Measurements from ENCODE around the gene PAWR. TPM values are rescaled to one million over a fixed set of nuclear protein-coding genes. Genes with fewer than 3 reads are reported as not detected.

PAWR gene
- total RNA-seq, 4 donors from 2014 or later: 0.51 to 1.4 (median 0.72) TPM

GRCh38 chr12:79662046-79662811 lies 28.5 kb downstream of the PAWR start:
- H3K27me3 ChIP-seq: no peaks in the 10 kb centered on the region
- intact Hi-C loops (cut with DNase I; ENCODE audit: low total_unique reads) (no loop called here), in situ Hi-C loops (cut with MboI; ENCODE audit: low sequenced_read_pairs in 4 of 4) (no loop called here)
- H3K4me3 ChIP-seq: no peak overlapping the region
- no peaks in the 10 kb centered on the region for H3K9me3 ChIP-seq
- TF ChIP-seq POLR2A (IDR thresholded peaks at IDR 0.05): no peak
- TF ChIP-seq, protein P1, sequence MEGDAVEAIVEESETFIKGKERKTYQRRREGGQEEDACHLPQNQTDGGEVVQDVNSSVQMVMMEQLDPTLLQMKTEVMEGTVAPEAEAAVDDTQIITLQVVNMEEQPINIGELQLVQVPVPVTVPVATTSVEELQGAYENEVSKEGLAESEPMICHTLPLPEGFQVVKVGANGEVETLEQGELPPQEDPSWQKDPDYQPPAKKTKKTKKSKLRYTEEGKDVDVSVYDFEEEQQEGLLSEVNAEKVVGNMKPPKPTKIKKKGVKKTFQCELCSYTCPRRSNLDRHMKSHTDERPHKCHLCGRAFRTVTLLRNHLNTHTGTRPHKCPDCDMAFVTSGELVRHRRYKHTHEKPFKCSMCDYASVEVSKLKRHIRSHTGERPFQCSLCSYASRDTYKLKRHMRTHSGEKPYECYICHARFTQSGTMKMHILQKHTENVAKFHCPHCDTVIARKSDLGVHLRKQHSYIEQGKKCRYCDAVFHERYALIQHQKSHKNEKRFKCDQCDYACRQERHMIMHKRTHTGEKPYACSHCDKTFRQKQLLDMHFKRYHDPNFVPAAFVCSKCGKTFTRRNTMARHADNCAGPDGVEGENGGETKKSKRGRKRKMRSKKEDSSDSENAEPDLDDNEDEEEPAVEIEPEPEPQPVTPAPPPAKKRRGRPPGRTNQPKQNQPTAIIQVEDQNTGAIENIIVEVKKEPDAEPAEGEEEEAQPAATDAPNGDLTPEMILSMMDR (IDR thresholded peaks at IDR 0.05 in 4 of 5, conservative IDR thresholded peaks at IDR 0.05 in 1 of 5): no peak
- H3K4me1 ChIP-seq: no peaks in the 10 kb centered on the region
- H3K27ac ChIP-seq: no peak overlapping the region
- DNase-seq (no peak), ATAC-seq (no peak)
- no peaks in the 10 kb centered on the region for H3K36me3 ChIP-seq

- TF ChIP-seq POLR2A (IDR thresholded peaks at IDR 0.05): no peak
- TF ChIP-seq, protein P1 (IDR thresholded peaks at IDR 0.05 in 4 of 5, conservative IDR thresholded peaks at IDR 0.05 in 1 of 5): no peak
- H3K27ac ChIP-seq: no peak overlapping the region
- DNase-seq: no peak
- intact Hi-C loops (cut with DNase I; ENCODE audit: low total_unique reads): no loop called here
- H3K4me1 ChIP-seq: no peaks in the 10 kb centered on the region
- H3K4me3 ChIP-seq: no peak overlapping the region
- H3K27me3 ChIP-seq: no peaks in the 10 kb centered on the region
- no peak for ATAC-seq
- H3K36me3 ChIP-seq: no peaks in the 10 kb centered on the region
- in situ Hi-C loops (cut with MboI; ENCODE audit: low sequenced_read_pairs in 4 of 4): no loop called here
- no peaks in the 10 kb centered on the region for H3K9me3 ChIP-seq
Observed at GRCh38 chr12:79661629-79662028, 29.1 kb downstream of the PAWR start.

DNA sequence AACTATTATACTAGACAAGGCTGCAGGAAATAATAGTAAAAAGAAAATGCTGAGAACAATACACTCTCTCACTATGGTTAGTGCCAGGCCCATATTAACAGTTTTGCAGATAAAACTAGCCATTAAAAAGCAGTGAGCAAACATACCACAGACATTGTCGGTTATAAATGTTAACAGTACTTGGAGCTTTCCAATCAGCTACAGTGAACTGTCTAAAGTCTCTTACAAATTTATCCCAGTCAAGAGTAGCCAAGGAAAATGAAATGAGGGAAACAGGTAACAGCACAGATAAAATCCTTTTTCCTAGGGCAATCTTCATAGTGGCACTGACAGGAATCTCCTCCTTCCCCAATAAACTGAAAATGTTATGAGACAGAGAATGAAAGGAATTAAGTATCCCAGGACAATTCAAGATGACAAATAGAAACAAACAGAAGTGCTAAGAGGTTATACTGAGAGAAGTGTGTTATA lies 30.8 kb downstream of the PAWR start:
- Histone ChIP-seq H3K4me3 (no peak overlapping the region), H3K9me3 (no peaks in the 10 kb centered on the region), H3K4me1 (no peaks in the 10 kb centered on the region), H3K27ac (no peak overlapping the region), H3K36me3 (no peaks in the 10 kb centered on the region), H3K27me3 (no peaks in the 10 kb centered on the region)
- no peak for DNase-seq
- intact Hi-C loops (cut with DNase I; ENCODE audit: low total_unique reads) (no loop called here), in situ Hi-C loops (cut with MboI; ENCODE audit: low sequenced_read_pairs in 4 of 4) (no loop called here)
- no peak for TF ChIP-seq POLR2A (IDR thresholded peaks at IDR 0.05)
- TF ChIP-seq, protein P1 (IDR thresholded peaks at IDR 0.05 in 4 of 5, conservative IDR thresholded peaks at IDR 0.05 in 1 of 5): no peak
- no peak for ATAC-seq

GRCh38 chr12:79658221-79658620 lies 32.5 kb downstream of the PAWR start:
- intact Hi-C loops (cut with DNase I; ENCODE audit: low total_unique reads): no loop called here
- no peak for ATAC-seq
- in situ Hi-C loops (cut with MboI; ENCODE audit: low sequenced_read_pairs in 4 of 4): no loop called here
- Histone ChIP-seq H3K4me1 (no peaks in the 10 kb centered on the region), H3K4me3 (no peak overlapping the region), H3K36me3 (no peaks in the 10 kb centered on the region), H3K27me3 (no peaks in the 10 kb centered on the region), H3K27ac (no peak overlapping the region), H3K9me3 (no peaks in the 10 kb centered on the region)
- no peak for DNase-seq
- no peak for TF ChIP-seq POLR2A (IDR thresholded peaks at IDR 0.05)
- TF ChIP-seq, protein P1 (IDR thresholded peaks at IDR 0.05 in 4 of 5, conservative IDR thresholded peaks at IDR 0.05 in 1 of 5): no peak

Measured in gastrocnemius medialis (tissue), 4 donors.